Panc1 (cell line): ENCODE results near the gene NCKIPSD. TPM values are rescaled to one million over a fixed set of nuclear protein-coding genes. Genes with fewer than 3 reads are reported as not detected.

Experiments used
- ATAC-seq: fragments of 200-7000 bp; cut with Tn5 transposase; 2 replicates; pipeline ENCODE4 v1.9.1; 2020; ENCODE audit warnings: mild to moderate bottlenecking, moderate library complexity
- BruUV-seq: library from RNA; stranded (reverse); fragments of 400-500 nt; replicated peaks from 2 replicates; lab custom pipeline; 2021; lab: Mats Ljungman, UMichigan
- CTCF ChIA-PET: fragments of 300-600 bp; sonication (Branson Sonifier 250); formaldehyde crosslinking; loops from one replicate; lab custom pipeline; 2022; ENCODE audit warnings: antibody characterized with exemption; lab: Charles Lee
- POLR2A ChIA-PET: fragments of 300-600 bp; sonication (Branson Sonifier 250); formaldehyde crosslinking; loops from one replicate; lab custom pipeline; 2022; ENCODE audit warnings: antibody characterized with exemption; lab: Charles Lee
- DNase-seq: peaks from one replicate; pipeline ENCODE4 v3.0.0-alpha.2; 2010; ENCODE audit warnings: low read depth, low spot score
- H3K27ac ChIP-seq: 2 replicates; pipeline ENCODE4 v1.5.1; 2011; ENCODE audit warnings: mild to moderate bottlenecking, low read length, inconsistent platforms
- H3K27me3 ChIP-seq: fragments of 200-500 bp; sonication (Bioruptor generic); 2 replicates; pipeline ENCODE4 v1.6.0; 2014; ENCODE audit warnings: low read length, inconsistent platforms; ENCODE audit not compliant: control insufficient read depth, insufficient read depth
- H3K36me3 ChIP-seq: fragments of 200-500 bp; sonication (Bioruptor generic); 2 replicates; pipeline ENCODE4 v1.5.1; 2014; ENCODE audit warnings: inconsistent platforms, mild to moderate bottlenecking, low read length, moderate library complexity; ENCODE audit not compliant: control insufficient read depth, insufficient read depth
- H3K4me1 ChIP-seq: 2 replicates; pipeline ENCODE4 v1.5.1; 2011; ENCODE audit warnings: inconsistent platforms, mild to moderate bottlenecking, low read length, moderate library complexity; ENCODE audit not compliant: control insufficient read depth, insufficient read depth
- H3K4me3 ChIP-seq, 2 experiments: 2 replicates each; pipeline ENCODE4 v1.5.1; 2011 to 2012; ENCODE audit warnings: low read depth in 2 of 2, low read length in 2 of 2, mild to moderate bottlenecking in 2 of 2, inconsistent platforms in 1 of 2, moderate library complexity in 1 of 2
- H3K9me3 ChIP-seq: fragments of 200-500 bp; sonication (Bioruptor generic); 2 replicates; pipeline ENCODE4 v1.5.1; 2014; ENCODE audit warnings: low read depth, mild to moderate bottlenecking, inconsistent platforms, low read length, moderate library complexity; ENCODE audit not compliant: control insufficient read depth, insufficient read depth
- CTCF ChIP-seq: fragments of 450-650 bp; IDR thresholded peaks from 2 replicates; pipeline ENCODE4 v1.5.1; 2017; ENCODE audit warnings: mild to moderate bottlenecking
- POLR2AphosphoS5 ChIP-seq: IDR thresholded peaks from 2 replicates; pipeline ENCODE4 v1.6.1; 2012; ENCODE audit warnings: mild to moderate bottlenecking, low read depth, low read length, moderate library complexity
- REST ChIP-seq, 2 experiments: IDR thresholded peaks; 2 replicates each; pipeline ENCODE4 v1.6.1; 2011 to 2012; ENCODE audit warnings: low read depth in 2 of 2, control low read depth in 1 of 2, low read length in 1 of 2, mild to moderate bottlenecking in 1 of 2, moderate library complexity in 1 of 2; ENCODE audit not compliant: insufficient read depth in 1 of 2
- SIN3A ChIP-seq: IDR thresholded peaks from 2 replicates; pipeline ENCODE4 v1.6.1; 2012; ENCODE audit warnings: low read depth, mild to moderate bottlenecking, low read length, moderate library complexity, borderline replicate concordance; ENCODE audit not compliant: insufficient read depth
- TCF7L2 ChIP-seq: IDR thresholded peaks from 2 replicates; pipeline ENCODE4 v1.6.1; 2011; ENCODE audit warnings: mild to moderate bottlenecking, low read depth, low read length, inconsistent platforms
- in situ Hi-C: cut with HindIII; loops from 2 replicates; pipeline ENCODE4 v1.10.0; 2016; ENCODE audit warnings: low sequenced_read_pairs, low pct_unique_long_range_greater_than_20kb
- intact Hi-C: fragments of 100-400 bp; cut with micrococcal nuclease; formaldehyde crosslinking; loops from one replicate; pipeline ENCODE4 v1.10.0; 2022; ENCODE audit not compliant: unreplicated experiment
- total RNA-seq: library from RNA; stranded (reverse); gene quantifications from one replicate; pipeline ENCODE4 v1.2.1, GENCODE V29; 2021; ENCODE audit not compliant: unreplicated experiment

NCKIPSD gene
- total RNA-seq, 1 experiment from 2014 or later, result 26.8 TPM

GRCh38 chr3:48624767-48625166 lies 60.9 kb downstream of the NCKIPSD start:
- BruUV-seq, result no TSS peak
- TF ChIP-seq SIN3A (no peak), CTCF (no peak), POLR2AphosphoS5 (no peak), REST (IDR thresholded peaks at IDR 0.05; ENCODE audit: insufficient read depth in 1 of 2, low read depth in 2 of 2, low read length in 1 of 2) (no peak), TCF7L2 (no peak)
- in situ Hi-C loops, result no loop called here
- intact Hi-C loops, result no loop called here
- Histone ChIP-seq H3K36me3 (no peaks in the 10 kb centered on the region), H3K4me3 (no peak overlapping the region), H3K27ac (no peak overlapping the region), H3K4me1 (no peaks in the 10 kb centered on the region), H3K9me3 (no peaks in the 10 kb centered on the region), H3K27me3 (no peaks in the 10 kb centered on the region)
- ATAC-seq, result no peak
- DNase-seq, result no peak
- CTCF ChIA-PET, result no interaction called here
- POLR2A ChIA-PET, result no interaction called here

- ChIA-PET CTCF (no interaction called here), POLR2A (interaction anchor here (0.6 to 0.7 kb wide), 2 partner anchors 65 to 102 kb away, joined by 3 to 9 read pairs; no protein-coding TSS in a partner anchor)
- intact Hi-C loops (no loop called here), in situ Hi-C loops (no loop called here)
- DNase-seq (no peak), ATAC-seq (no peak)
- no TSS peak for BruUV-seq
- no peaks in the 10 kb centered on the region for H3K9me3 ChIP-seq
- TF ChIP-seq POLR2AphosphoS5, result no peak
- TF ChIP-seq TCF7L2, result no peak
- no peak for TF ChIP-seq SIN3A
- TF ChIP-seq CTCF, result no peak
- no peak for TF ChIP-seq REST (IDR thresholded peaks at IDR 0.05; ENCODE audit: insufficient read depth in 1 of 2, low read depth in 2 of 2, low read length in 1 of 2)
- H3K4me1 ChIP-seq, result no peaks in the 10 kb centered on the region
- H3K27ac ChIP-seq, result no peak overlapping the region
- no peaks in the 10 kb centered on the region for H3K27me3 ChIP-seq
- no peak overlapping the region for H3K4me3 ChIP-seq
- H3K36me3 ChIP-seq, result no peaks in the 10 kb centered on the region
These were observed 61.7 kb downstream of the NCKIPSD start for GRCh38 chr3:48623851-48624547.
